D721Med (cell line): Measurements from ENCODE around the gene CXXC5.

Source experiments
- DNase-seq: peaks from one replicate; pipeline ENCODE4 v3.0.0; 2011; ENCODE audit warnings: low spot score; ENCODE audit not compliant: insufficient read length
- FAIRE-seq: peaks from 2 replicates; lab custom pipeline; 2011; peaks lifted over from hg19 to GRCh38; lab: Jason Lieb, UNC
- TF ChIP-seq, protein P1 (sequence below): IDR thresholded peaks from 2 replicates; pipeline ENCODE4 v1.5.1; 2012; ENCODE audit warnings: mild to moderate bottlenecking, control low read depth; ENCODE audit not compliant: insufficient read depth; ENCODE audit errors: missing control alignments

Gene CXXC5

DNA sequence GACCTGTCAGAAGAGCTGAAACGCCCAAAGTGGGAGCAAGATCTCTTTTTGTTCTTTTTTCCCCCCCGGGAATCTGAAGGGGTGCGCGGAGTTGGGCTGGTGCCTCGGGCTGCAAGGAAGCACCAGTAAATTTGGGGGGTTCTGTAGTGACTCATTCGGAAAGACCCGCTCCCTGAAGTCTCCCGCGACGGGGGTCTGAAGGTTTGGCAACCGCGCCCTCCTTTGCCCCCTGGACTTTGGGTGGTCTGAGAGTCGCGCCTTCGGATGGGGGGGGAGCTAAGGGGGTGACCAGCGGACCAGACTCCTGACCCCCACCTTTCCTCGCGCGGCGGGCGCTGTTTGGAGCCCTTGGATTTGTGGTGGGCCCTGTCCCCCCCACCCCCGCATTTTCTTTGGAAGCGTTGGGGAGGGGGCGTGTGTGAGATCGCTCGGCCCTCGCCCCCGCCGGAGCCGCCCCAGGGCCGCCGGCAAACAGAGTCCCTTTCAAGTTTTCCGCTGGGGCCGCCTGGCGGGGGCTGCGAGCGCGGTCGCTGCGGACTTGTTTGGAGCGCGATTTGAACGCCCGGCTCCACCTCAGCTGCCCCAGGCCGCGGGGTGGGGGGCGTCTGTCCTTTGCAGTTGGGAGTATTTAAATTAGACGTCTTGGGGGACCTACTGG lies 2.0 kb downstream of the CXXC5 start:
- TF ChIP-seq, protein P1, sequence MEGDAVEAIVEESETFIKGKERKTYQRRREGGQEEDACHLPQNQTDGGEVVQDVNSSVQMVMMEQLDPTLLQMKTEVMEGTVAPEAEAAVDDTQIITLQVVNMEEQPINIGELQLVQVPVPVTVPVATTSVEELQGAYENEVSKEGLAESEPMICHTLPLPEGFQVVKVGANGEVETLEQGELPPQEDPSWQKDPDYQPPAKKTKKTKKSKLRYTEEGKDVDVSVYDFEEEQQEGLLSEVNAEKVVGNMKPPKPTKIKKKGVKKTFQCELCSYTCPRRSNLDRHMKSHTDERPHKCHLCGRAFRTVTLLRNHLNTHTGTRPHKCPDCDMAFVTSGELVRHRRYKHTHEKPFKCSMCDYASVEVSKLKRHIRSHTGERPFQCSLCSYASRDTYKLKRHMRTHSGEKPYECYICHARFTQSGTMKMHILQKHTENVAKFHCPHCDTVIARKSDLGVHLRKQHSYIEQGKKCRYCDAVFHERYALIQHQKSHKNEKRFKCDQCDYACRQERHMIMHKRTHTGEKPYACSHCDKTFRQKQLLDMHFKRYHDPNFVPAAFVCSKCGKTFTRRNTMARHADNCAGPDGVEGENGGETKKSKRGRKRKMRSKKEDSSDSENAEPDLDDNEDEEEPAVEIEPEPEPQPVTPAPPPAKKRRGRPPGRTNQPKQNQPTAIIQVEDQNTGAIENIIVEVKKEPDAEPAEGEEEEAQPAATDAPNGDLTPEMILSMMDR, result no peak
- no peak for DNase-seq
- FAIRE-seq, result no peak

- DNase-seq, result no peak
- TF ChIP-seq, protein P1, result no peak
- FAIRE-seq, result no peak
Observed at GRCh38 chr5:139650689-139651042, 2.5 kb downstream of the CXXC5 start.

DNA sequence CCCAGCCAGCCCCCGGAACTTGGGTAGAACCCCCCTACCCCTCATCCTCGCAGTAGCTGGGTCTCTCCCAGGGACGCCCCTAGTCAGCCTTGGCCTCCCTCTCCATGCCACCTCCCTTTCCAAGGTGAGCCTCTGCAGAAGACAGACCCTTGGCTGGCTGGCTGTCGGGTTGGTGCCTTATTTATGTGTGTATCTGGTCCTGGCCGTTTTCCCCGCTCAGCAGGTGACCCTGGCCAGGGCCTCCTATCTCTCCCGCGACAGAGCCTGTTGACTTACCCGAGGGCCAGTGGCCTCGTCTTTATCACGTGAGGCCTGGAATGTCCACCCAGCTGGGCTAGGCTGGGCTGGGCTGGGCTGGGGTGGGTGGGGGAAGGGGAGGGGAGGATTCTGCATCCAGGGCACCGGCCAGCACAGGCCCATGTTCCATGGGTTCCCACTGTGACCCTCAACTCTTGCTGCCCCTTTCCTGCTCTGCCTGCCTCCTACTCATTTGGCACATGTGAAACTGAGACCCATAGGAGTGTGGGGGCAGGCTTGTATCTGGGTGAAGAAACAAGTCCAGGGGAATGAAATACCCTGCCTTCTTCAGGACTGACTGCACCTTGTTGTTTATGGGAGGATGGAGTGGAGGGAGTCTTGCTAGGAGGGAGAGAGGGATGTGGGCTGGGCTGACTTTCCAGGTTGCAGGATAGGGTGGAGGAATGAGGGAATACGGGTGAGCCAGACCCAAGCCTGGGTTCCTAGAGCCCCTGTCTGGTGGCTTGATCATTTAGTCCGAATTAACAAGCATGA lies 3.1 kb downstream of the CXXC5 start:
- FAIRE-seq (no peak), DNase-seq (no peak)
- TF ChIP-seq, protein P1, result no peak

DNA sequence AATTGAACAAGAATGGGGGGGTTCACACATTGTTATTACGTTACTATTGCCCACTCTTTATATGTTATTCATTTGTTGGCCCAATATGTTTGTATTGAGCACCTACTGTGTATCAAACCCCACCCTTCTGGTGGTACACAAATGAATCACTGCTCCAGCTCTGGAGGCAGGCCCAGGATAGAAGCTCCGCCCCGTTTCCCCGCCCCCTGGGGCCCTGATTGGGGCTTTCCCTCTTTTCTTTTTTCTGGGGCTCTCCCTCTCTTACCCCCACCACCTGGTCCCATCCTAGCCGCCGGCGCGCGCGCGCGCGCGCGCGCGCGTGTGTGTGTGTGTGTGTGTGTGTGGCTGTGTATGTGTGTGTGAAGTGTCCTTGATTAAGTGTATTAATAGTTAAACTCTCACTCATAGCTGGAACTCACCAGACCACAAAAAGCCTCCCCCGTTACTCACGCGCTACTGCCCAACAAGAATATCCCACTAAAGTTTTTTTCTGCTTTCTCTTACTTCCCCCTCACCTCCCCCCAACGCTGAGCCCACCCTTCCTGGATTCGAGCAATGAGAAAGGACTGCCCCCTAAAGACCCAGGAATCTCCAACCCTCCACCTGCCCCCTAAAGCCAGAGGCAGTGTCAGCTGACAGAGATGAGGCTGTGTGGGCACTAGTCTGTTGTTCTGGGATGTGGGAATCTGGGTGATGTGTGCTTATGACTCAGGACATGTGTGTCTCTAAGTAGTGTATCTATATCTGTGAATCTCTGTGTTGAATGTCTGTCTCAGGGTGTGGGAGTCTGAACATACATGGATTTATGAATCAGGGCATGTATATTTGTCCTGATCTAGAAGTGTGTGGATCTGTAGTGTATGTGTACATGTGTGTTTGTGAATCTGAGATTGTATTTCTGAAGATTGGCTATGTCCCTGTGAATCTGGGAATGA lies 4.0 kb downstream of the CXXC5 start:
- TF ChIP-seq, protein P1, result no peak
- FAIRE-seq (no peak), DNase-seq (no peak)

DNA sequence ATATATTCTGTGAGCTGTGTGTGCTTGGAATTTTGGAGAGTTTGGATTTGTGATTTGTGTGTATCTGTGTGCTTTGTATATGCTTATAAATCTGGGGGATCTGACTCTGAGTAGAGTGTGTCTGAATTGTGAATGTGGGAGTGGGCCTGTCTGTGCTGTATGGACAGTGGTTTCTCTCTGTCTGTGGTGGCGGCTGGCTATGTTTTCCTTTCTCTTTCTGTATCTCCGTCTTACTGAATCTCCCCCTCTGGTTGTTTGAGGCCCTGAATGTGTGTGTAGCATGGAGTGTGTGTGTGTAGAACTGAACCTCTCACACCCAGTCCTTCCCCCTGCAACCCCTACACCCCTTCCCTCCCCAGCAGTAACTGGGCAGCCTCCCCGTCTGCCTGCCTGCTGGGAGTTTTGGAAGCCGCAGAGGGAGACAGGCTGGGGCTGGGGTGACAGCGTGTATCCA lies 4.7 kb downstream of the CXXC5 start:
- FAIRE-seq (no peak), DNase-seq (no peak)
- TF ChIP-seq, protein P1, result no peak

GRCh38 chr5:139653616-139654015 lies 5.5 kb downstream of the CXXC5 start:
- FAIRE-seq (no peak), DNase-seq (no peak)
- TF ChIP-seq, protein P1, result no peak
